GM04504 (cell line): ENCODE results near the gene RPL35.

Source experiments
- DNase-seq: peaks from one replicate; pipeline ENCODE4 v3.0.0-alpha.2; 2012; ENCODE audit warnings: low read depth

Gene RPL35

GRCh38 chr9:124820698-124821623, 40.8 kb downstream of the RPL35 start:
- DNase-seq, result no peak

GRCh38 chr9:124818431-124819281, 43.1 kb downstream of the RPL35 start:
- DNase-seq, result no peak

GRCh38 chr9:124815601-124816000, 46.2 kb downstream of the RPL35 start:
- DNase-seq, result no peak

GRCh38 chr9:124814164-124814535, 47.6 kb downstream of the RPL35 start:
- no peak for DNase-seq

- no peak for DNase-seq
These were observed 48.1 kb downstream of the RPL35 start for GRCh38 chr9:124813501-124814163.

GRCh38 chr9:124813041-124813440, 48.7 kb downstream of the RPL35 start:
- no peak for DNase-seq

GRCh38 chr9:124812441-124812876, 49.3 kb downstream of the RPL35 start:
- peak; percentile 86 for DNase-seq

GRCh38 chr9:124810663-124811355, 50.9 kb downstream of the RPL35 start:
- DNase-seq, result no peak

- no peak for DNase-seq
These were observed 51.8 kb downstream of the RPL35 start for GRCh38 chr9:124809741-124810500.

- no peak for DNase-seq
These were observed 52.5 kb downstream of the RPL35 start for GRCh38 chr9:124809211-124809610.

- DNase-seq, result no peak
These were observed 53.4 kb downstream of the RPL35 start for GRCh38 chr9:124808246-124808956.
